Kidney (tissue), 14 donors: Measurements from ENCODE around the gene ZNF516. TPM values are rescaled to one million over a fixed set of nuclear protein-coding genes. Genes with fewer than 3 reads are reported as not detected.

ENCODE experiments used
- DNase-seq, 5 donors: peaks; one replicate each; pipeline ENCODE4 v3.0.0-alpha.2; 2013 to 2020
- FAIRE-seq: peaks from 2 replicates; lab custom pipeline; 2012; peaks lifted over from hg19 to GRCh38; lab: Jason Lieb, UNC
- H3K27ac ChIP-seq, 2 donors: one replicate each; pipeline ENCODE4 v1.7.0; 2013; ENCODE audit warnings: low read depth in 2 of 2, low read length in 2 of 2, inconsistent platforms in 1 of 2
- H3K27me3 ChIP-seq: one replicate; pipeline ENCODE4 v1.7.1; 2013; ENCODE audit warnings: low read length, inconsistent platforms; ENCODE audit not compliant: control insufficient read depth, insufficient read depth
- H3K36me3 ChIP-seq, 3 donors: one replicate each; pipeline versions ENCODE4 v1.7.0 to v1.7.1; 2013; ENCODE audit warnings: low read length in 3 of 3, control low read depth in 1 of 3, inconsistent platforms in 1 of 3; ENCODE audit not compliant: insufficient read depth in 3 of 3, control insufficient read depth in 2 of 3
- H3K4me1 ChIP-seq, 3 donors: one replicate each; pipeline versions ENCODE4 v1.7.0 to v1.7.1; 2013; ENCODE audit warnings: low read length in 3 of 3, inconsistent platforms in 1 of 3, low read depth in 1 of 3; ENCODE audit not compliant: control insufficient read depth in 2 of 3, insufficient read depth in 2 of 3
- H3K4me3 ChIP-seq, 3 donors: one replicate each; pipeline versions ENCODE4 v1.7.0 to v1.8.1; 2013; ENCODE audit warnings: low read length in 3 of 3, control low read depth in 1 of 3, inconsistent platforms in 1 of 3
- H3K9ac ChIP-seq, 3 donors: one replicate each; pipeline versions ENCODE4 v1.7.0 to v1.7.1; 2013; ENCODE audit warnings: low read length in 3 of 3, control low read depth in 1 of 3, inconsistent platforms in 1 of 3
- H3K9me3 ChIP-seq, 3 donors: one replicate each; pipeline versions ENCODE4 v1.7.0 to v1.7.1; 2013; ENCODE audit warnings: low read length in 3 of 3, control low read depth in 1 of 3, inconsistent platforms in 1 of 3; ENCODE audit not compliant: control insufficient read depth in 2 of 3, insufficient read depth in 1 of 3
- CTCF ChIP-seq: IDR thresholded peaks from 3 replicates; pipeline ENCODE4 v1.5.1; 2012; ENCODE audit warnings: mild to moderate bottlenecking, moderate library complexity, borderline replicate concordance; ENCODE audit not compliant: insufficient read depth; ENCODE audit errors: extremely low read depth
- intact Hi-C: fragments of 100-400 bp; cut with DNase I; formaldehyde crosslinking; loops from one replicate; pipeline ENCODE4 v1.11.1; 2022
- polyA plus RNA-seq: library from polyadenylated mRNA; stranded (reverse); fragments of 350-450 nt; fragmentation: Illumina TruSeq; extraction: RNeasy Lipid Tissue Mini Kit (QIAGEN cat#74804); gene quantifications from one replicate; pipeline ENCODE4 v1.2.3, GENCODE V29; 2014; ENCODE audit warnings: low read depth, low replicate concordance; ENCODE audit not compliant: insufficient read depth
- total RNA-seq: library from RNA; stranded (reverse); fragmentation: NEBNext Ultra II Directional; extraction: Animal tissue kit (Norgen Biotek cat#: 25700); gene quantifications from one replicate; pipeline ENCODE4 v1.2.1, GENCODE V29; 2021
- donor health status: control.
- donor health status: control.
- donor health status: control.
- donor health status: control.
- donor health status: control.
- donor health status: DM: yes; HTN: yes; CAD: no.
- donor health status: Normal renal cell carcinoma (clear cell type).

Gene ZNF516
- total and polyA plus RNA-seq, 2 donors from 2014 or later, result 6.7 to 28.7 TPM

- Histone ChIP-seq H3K4me1 (peaks cover 2 to 25% (median 7%) of the 10 kb centered on the region in 3 donors), H3K9ac (no peak overlapping the region), H3K36me3 (no peaks in the 10 kb centered on the region), H3K9me3 (no peaks in the 10 kb centered on the region), H3K4me3 (peak overlapping the region in 1 of 3 donors; percentile 46), H3K27me3 (no peaks in the 10 kb centered on the region), H3K27ac (no peak overlapping the region)
- FAIRE-seq, result no peak
- no peak for TF ChIP-seq CTCF
- peak in 2 of 5 donors; percentile 41 to 59 for DNase-seq
- intact Hi-C loops, result no loop called here
Observed at GRCh38 chr18:76483780-76484179, 11.3 kb downstream of the ZNF516 start.

GRCh38 chr18:76482971-76483691 is 11.9 kb downstream of the ZNF516 start:
- DNase-seq (peak in 2 of 5 donors; percentile 39 to 58), FAIRE-seq (no peak)
- Histone ChIP-seq H3K27me3 (no peaks in the 10 kb centered on the region), H3K36me3 (no peaks in the 10 kb centered on the region), H3K9me3 (no peaks in the 10 kb centered on the region), H3K27ac (peak overlapping the region in 1 of 2 donors; percentile 46), H3K4me1 (peaks cover 0 to 20% (median 7%) of the 10 kb centered on the region in 3 donors), H3K9ac (no peak overlapping the region), H3K4me3 (peak overlapping the region in 2 of 3 donors; percentile 30 to 46)
- intact Hi-C loops, result no loop called here
- no peak for TF ChIP-seq CTCF

GRCh38 chr18:76482267-76482666 is 12.8 kb downstream of the ZNF516 start:
- peaks cover 0 to 17% (median 3%) of the 10 kb centered on the region in 3 donors for H3K4me1 ChIP-seq
- no peaks in the 10 kb centered on the region for H3K36me3 ChIP-seq
- H3K9me3 ChIP-seq, result no peaks in the 10 kb centered on the region
- H3K9ac ChIP-seq, result no peak overlapping the region
- H3K27ac ChIP-seq, result no peak overlapping the region
- DNase-seq (no peak), FAIRE-seq (no peak)
- intact Hi-C loops, result no loop called here
- TF ChIP-seq CTCF, result no peak
- no peaks in the 10 kb centered on the region for H3K27me3 ChIP-seq
- H3K4me3 ChIP-seq, result no peak overlapping the region

GRCh38 chr18:76480913-76481312 is 14.1 kb downstream of the ZNF516 start:
- no peak overlapping the region for H3K9ac ChIP-seq
- H3K4me3 ChIP-seq, result no peak overlapping the region
- H3K4me1 ChIP-seq, result peaks cover 3 to 21% (median 8%) of the 10 kb centered on the region in 3 donors
- intact Hi-C loops, result no loop called here
- no peaks in the 10 kb centered on the region for H3K36me3 ChIP-seq
- no peaks in the 10 kb centered on the region for H3K9me3 ChIP-seq
- DNase-seq (no peak), FAIRE-seq (no peak)
- H3K27ac ChIP-seq, result no peak overlapping the region
- no peaks in the 10 kb centered on the region for H3K27me3 ChIP-seq
- TF ChIP-seq CTCF, result no peak
